HEK293 (cell line): ENCODE data around the gene ITIH3.

Experiments
- ZNF174 ChIP-seq: fragments of 450-650 bp; formaldehyde crosslinking; IDR thresholded peaks from 2 replicates; pipeline ENCODE4 v1.5.0; 2017; ENCODE audit warnings: missing biosample characterization, mild to moderate bottlenecking, missing genetic modification characterization
- ZNF776 ChIP-seq: fragments of 450-650 bp; formaldehyde crosslinking; IDR thresholded peaks from 2 replicates; pipeline ENCODE4 v1.5.0; 2017; ENCODE audit warnings: missing biosample characterization, missing genetic modification characterization, borderline replicate concordance
- ZNF843 ChIP-seq: fragments of 450-650 bp; formaldehyde crosslinking; IDR thresholded peaks from 2 replicates; pipeline ENCODE4 v1.5.1; 2016; ENCODE audit warnings: missing biosample characterization, missing genetic modification characterization
- ZSCAN30 ChIP-seq: fragments of 450-650 bp; IDR thresholded peaks from 2 replicates; pipeline ENCODE4 v1.5.1; 2018; ENCODE audit warnings: missing biosample characterization, mild to moderate bottlenecking, missing genetic modification characterization, moderate library complexity
- TF ChIP-seq, protein P1 (sequence below): fragments of 450-650 bp; formaldehyde crosslinking; IDR thresholded peaks from 2 replicates; pipeline ENCODE4 v1.5.1; 2016; ENCODE audit warnings: missing biosample characterization, missing genetic modification characterization, low read depth
- TF ChIP-seq, protein P2 (sequence below): fragments of 450-650 bp; formaldehyde crosslinking; IDR thresholded peaks from 2 replicates; pipeline ENCODE4 v1.5.1; 2016; ENCODE audit warnings: missing biosample characterization, missing genetic modification characterization
- TF ChIP-seq, protein P3 (sequence below): fragments of 450-650 bp; formaldehyde crosslinking; IDR thresholded peaks from 2 replicates; pipeline ENCODE4 v1.5.1; 2016; ENCODE audit warnings: missing biosample characterization, missing genetic modification characterization

DNA sequence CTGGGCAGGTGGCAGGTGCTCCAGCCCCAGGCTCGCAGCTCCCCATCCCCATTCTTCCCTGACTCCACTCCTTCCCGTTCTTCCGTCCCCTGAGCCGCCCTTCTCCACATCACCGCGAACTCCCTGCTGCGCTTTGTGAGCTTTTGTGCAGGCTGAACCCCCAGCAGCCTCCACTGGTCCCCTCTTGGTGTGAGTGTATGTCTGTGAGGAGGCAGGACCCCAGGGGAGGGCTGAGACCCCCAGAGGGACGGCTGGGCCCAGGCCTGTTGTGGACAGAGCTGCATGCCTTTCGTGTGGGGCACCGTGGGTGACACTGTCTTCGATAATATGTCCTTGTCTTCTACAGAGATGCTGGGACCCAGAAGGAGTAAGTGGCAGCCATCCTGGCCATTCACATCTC, 7.3 kb upstream of the ITIH3 start:
- TF ChIP-seq, protein P1, sequence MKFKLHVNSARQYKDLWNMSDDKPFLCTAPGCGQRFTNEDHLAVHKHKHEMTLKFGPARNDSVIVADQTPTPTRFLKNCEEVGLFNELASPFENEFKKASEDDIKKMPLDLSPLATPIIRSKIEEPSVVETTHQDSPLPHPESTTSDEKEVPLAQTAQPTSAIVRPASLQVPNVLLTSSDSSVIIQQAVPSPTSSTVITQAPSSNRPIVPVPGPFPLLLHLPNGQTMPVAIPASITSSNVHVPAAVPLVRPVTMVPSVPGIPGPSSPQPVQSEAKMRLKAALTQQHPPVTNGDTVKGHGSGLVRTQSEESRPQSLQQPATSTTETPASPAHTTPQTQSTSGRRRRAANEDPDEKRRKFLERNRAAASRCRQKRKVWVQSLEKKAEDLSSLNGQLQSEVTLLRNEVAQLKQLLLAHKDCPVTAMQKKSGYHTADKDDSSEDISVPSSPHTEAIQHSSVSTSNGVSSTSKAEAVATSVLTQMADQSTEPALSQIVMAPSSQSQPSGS (tag by site-specific recombination) = no peak
- no peak for TF ChIP-seq ZNF843 (tag by site-specific recombination)
- TF ChIP-seq, protein P2, sequence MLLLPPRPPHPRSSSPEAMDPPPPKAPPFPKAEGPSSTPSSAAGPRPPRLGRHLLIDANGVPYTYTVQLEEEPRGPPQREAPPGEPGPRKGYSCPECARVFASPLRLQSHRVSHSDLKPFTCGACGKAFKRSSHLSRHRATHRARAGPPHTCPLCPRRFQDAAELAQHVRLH (tag by site-specific recombination) = no peak
- no peak for TF ChIP-seq ZSCAN30 (tag by site-specific recombination)
- TF ChIP-seq, protein P3, sequence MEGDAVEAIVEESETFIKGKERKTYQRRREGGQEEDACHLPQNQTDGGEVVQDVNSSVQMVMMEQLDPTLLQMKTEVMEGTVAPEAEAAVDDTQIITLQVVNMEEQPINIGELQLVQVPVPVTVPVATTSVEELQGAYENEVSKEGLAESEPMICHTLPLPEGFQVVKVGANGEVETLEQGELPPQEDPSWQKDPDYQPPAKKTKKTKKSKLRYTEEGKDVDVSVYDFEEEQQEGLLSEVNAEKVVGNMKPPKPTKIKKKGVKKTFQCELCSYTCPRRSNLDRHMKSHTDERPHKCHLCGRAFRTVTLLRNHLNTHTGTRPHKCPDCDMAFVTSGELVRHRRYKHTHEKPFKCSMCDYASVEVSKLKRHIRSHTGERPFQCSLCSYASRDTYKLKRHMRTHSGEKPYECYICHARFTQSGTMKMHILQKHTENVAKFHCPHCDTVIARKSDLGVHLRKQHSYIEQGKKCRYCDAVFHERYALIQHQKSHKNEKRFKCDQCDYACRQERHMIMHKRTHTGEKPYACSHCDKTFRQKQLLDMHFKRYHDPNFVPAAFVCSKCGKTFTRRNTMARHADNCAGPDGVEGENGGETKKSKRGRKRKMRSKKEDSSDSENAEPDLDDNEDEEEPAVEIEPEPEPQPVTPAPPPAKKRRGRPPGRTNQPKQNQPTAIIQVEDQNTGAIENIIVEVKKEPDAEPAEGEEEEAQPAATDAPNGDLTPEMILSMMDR (tag by site-specific recombination) = no peak
- no peak for TF ChIP-seq ZNF776 (tag by site-specific recombination)
- TF ChIP-seq ZNF174 (tag by site-specific recombination) = no peak
